Colonic mucosa (tissue), 4 donors: ENCODE data around the gene PPP1R37. TPM values are rescaled to one million over a fixed set of nuclear protein-coding genes. Genes with fewer than 3 reads are reported as not detected.

Source experiments
- DNase-seq: peaks from one replicate; pipeline ENCODE4 v3.0.0-alpha.2; 2020
- H3K27ac ChIP-seq: fragments of 200-600 bp; one replicate; pipeline ENCODE4 v1.8.0; 2021
- H3K27me3 ChIP-seq: fragments of 200-600 bp; one replicate; pipeline ENCODE4 v1.8.0; 2021
- H3K36me3 ChIP-seq: fragments of 200-600 bp; one replicate; pipeline ENCODE4 v1.8.0; 2021
- H3K4me1 ChIP-seq: fragments of 200-600 bp; one replicate; pipeline ENCODE4 v1.8.0; 2021; ENCODE audit warnings: mild to moderate bottlenecking
- H3K4me3 ChIP-seq: fragments of 200-600 bp; one replicate; pipeline ENCODE4 v1.8.0; 2021
- H3K9ac ChIP-seq, 2 donors: one replicate each; pipeline ENCODE4 v1.7.0; 2013; ENCODE audit warnings: control low read depth in 2 of 2, low read depth in 2 of 2, low read length in 2 of 2
- H3K9me3 ChIP-seq: fragments of 200-600 bp; one replicate; pipeline ENCODE4 v1.8.0; 2021
- CTCF ChIP-seq: fragments of 200-600 bp; IDR thresholded peaks from one replicate; pipeline ENCODE4 v1.8.0; 2022; ENCODE audit warnings: antibody characterized with exemption, mild to moderate bottlenecking
- intact Hi-C: fragments of 100-400 bp; cut with DNase I; formaldehyde crosslinking; loops from one replicate; pipeline ENCODE4 v1.14.1; 2022
- total RNA-seq, 2 donors: library from RNA; stranded (reverse); fragmentation: NEBNext Ultra II Directional in 1 of 2; extraction: Animal tissue kit (Norgen Biotek cat#: 25700) in 1 of 2; gene quantifications; one replicate each; pipeline ENCODE4 v1.2.1, GENCODE V29; 2021
- donor health status: healthy.
- donor health status: DM: no; HTN: no; CAD: no.
- donor health status: DM: no; HTN: no; CAD: no.

PPP1R37 gene
- total RNA-seq, 2 donors from 2014 or later, result 28.2 to 46.9 TPM

- intact Hi-C loops, result no loop called here
- Histone ChIP-seq H3K27ac (no peak overlapping the region), H3K36me3 (no peaks in the 10 kb centered on the region), H3K9ac (no peak overlapping the region), H3K27me3 (no peaks in the 10 kb centered on the region), H3K4me1 (no peaks in the 10 kb centered on the region), H3K9me3 (no peaks in the 10 kb centered on the region), H3K4me3 (no peak overlapping the region)
- no peak for DNase-seq
- TF ChIP-seq CTCF, result no peak
Observed at GRCh38 chr19:45133661-45134060, 40.7 kb downstream of the PPP1R37 start.

- no peak overlapping the region for H3K9ac ChIP-seq
- intact Hi-C loops, result no loop called here
- H3K36me3 ChIP-seq, result no peaks in the 10 kb centered on the region
- no peaks in the 10 kb centered on the region for H3K9me3 ChIP-seq
- no peak for DNase-seq
- no peaks in the 10 kb centered on the region for H3K4me1 ChIP-seq
- H3K27me3 ChIP-seq, result no peaks in the 10 kb centered on the region
- H3K27ac ChIP-seq, result no peak overlapping the region
- TF ChIP-seq CTCF, result no peak
- H3K4me3 ChIP-seq, result no peak overlapping the region
Observed at GRCh38 chr19:45135176-45135885, 42.4 kb downstream of the PPP1R37 start.

- Histone ChIP-seq H3K9me3 (no peaks in the 10 kb centered on the region), H3K9ac (no peak overlapping the region), H3K36me3 (no peaks in the 10 kb centered on the region), H3K27ac (no peak overlapping the region), H3K4me3 (no peak overlapping the region), H3K27me3 (no peaks in the 10 kb centered on the region), H3K4me1 (no peaks in the 10 kb centered on the region)
- DNase-seq, result no peak
- intact Hi-C loops, result no loop called here
- no peak for TF ChIP-seq CTCF
Observed at GRCh38 chr19:45136507-45137178, 43.7 kb downstream of the PPP1R37 start.

GRCh38 chr19:45137179-45137761, 44.3 kb downstream of the PPP1R37 start:
- H3K9me3 ChIP-seq, result no peaks in the 10 kb centered on the region
- H3K27me3 ChIP-seq, result no peaks in the 10 kb centered on the region
- H3K4me3 ChIP-seq, result no peak overlapping the region
- DNase-seq, result no peak
- no peak for TF ChIP-seq CTCF
- no peaks in the 10 kb centered on the region for H3K36me3 ChIP-seq
- H3K4me1 ChIP-seq, result no peaks in the 10 kb centered on the region
- intact Hi-C loops, result no loop called here
- peak overlapping the region in 1 of 2 donors; percentile 16 for H3K9ac ChIP-seq
- H3K27ac ChIP-seq, result no peak overlapping the region

GRCh38 chr19:45138303-45138751, 45.3 kb downstream of the PPP1R37 start:
- no peak for DNase-seq
- TF ChIP-seq CTCF, result no peak
- intact Hi-C loops, result no loop called here
- Histone ChIP-seq H3K9me3 (no peaks in the 10 kb centered on the region), H3K27ac (no peak overlapping the region), H3K4me1 (no peaks in the 10 kb centered on the region), H3K27me3 (no peaks in the 10 kb centered on the region), H3K9ac (no peak overlapping the region), H3K4me3 (no peak overlapping the region), H3K36me3 (no peaks in the 10 kb centered on the region)
